H9 (cell line): ENCODE results near the gene USP53. TPM values are rescaled to one million over a fixed set of nuclear protein-coding genes. Genes with fewer than 3 reads are reported as not detected.
A peak's percentile ranks its signal among the peaks of the same experiment; 100 is the strongest.

Experiments
- DNase-seq: peaks from one replicate; pipeline ENCODE4 v3.0.0-alpha.2; 2017
- H2AFZ ChIP-seq: one replicate; pipeline ENCODE4 v1.6.1; 2013; ENCODE audit warnings: mild to moderate bottlenecking, low read length, control low read depth, moderate library complexity
- H2AK5ac ChIP-seq: 2 replicates; pipeline ENCODE4 v1.6.1; 2013; ENCODE audit warnings: low read length, control low read depth, mixed read lengths; ENCODE audit not compliant: insufficient read length
- H2BK120ac ChIP-seq: one replicate; pipeline ENCODE4 v1.6.1; 2013; ENCODE audit warnings: low read depth, mild to moderate bottlenecking, low read length, control low read depth, inconsistent platforms; ENCODE audit not compliant: poor library complexity, severe bottlenecking
- H2BK12ac ChIP-seq: 2 replicates; pipeline ENCODE4 v1.6.1; 2013; ENCODE audit warnings: low read length, control low read depth, mixed read lengths, low read depth; ENCODE audit not compliant: insufficient read length
- H2BK15ac ChIP-seq: 2 replicates; pipeline ENCODE4 v1.6.1; 2013; ENCODE audit warnings: low read depth, low read length, control low read depth
- H2BK20ac ChIP-seq: one replicate; pipeline ENCODE4 v1.6.1; 2013; ENCODE audit warnings: low read depth, mild to moderate bottlenecking, low read length, control low read depth, inconsistent platforms; ENCODE audit not compliant: poor library complexity, severe bottlenecking
- H2BK5ac ChIP-seq: 2 replicates; pipeline ENCODE4 v1.6.1; 2013; ENCODE audit warnings: low read length, control low read depth, mixed read lengths; ENCODE audit not compliant: insufficient read length
- H3K14ac ChIP-seq: 2 replicates; pipeline ENCODE4 v1.6.1; 2013; ENCODE audit warnings: low read length, control low read depth; ENCODE audit not compliant: insufficient read depth
- H3K18ac ChIP-seq: 2 replicates; pipeline ENCODE4 v1.6.1; 2013; ENCODE audit warnings: low read depth, mild to moderate bottlenecking, mixed read lengths, low read length, control low read depth; ENCODE audit not compliant: insufficient read length
- H3K23ac ChIP-seq: 2 replicates; pipeline ENCODE4 v1.6.1; 2013; ENCODE audit warnings: low read length, control low read depth, mixed read lengths, low read depth; ENCODE audit not compliant: insufficient read length
- H3K23me2 ChIP-seq: 2 replicates; pipeline ENCODE4 v1.6.1; 2013; ENCODE audit warnings: low read depth, mild to moderate bottlenecking, mixed read lengths, low read length, control low read depth; ENCODE audit not compliant: insufficient read length, poor library complexity, severe bottlenecking
- H3K27ac ChIP-seq: 2 replicates; pipeline ENCODE4 v1.5.1; 2013; ENCODE audit warnings: low read length, control low read depth, mixed read lengths, low read depth; ENCODE audit not compliant: insufficient read length
- H3K27me3 ChIP-seq: 2 replicates; pipeline ENCODE4 v1.6.1; 2013; ENCODE audit warnings: low read length, control low read depth, inconsistent platforms; ENCODE audit not compliant: insufficient read depth
- H3K4ac ChIP-seq: 2 replicates; pipeline ENCODE4 v1.6.1; 2013; ENCODE audit warnings: low read depth, mild to moderate bottlenecking, control low read depth, inconsistent platforms, low read length, moderate library complexity
- H3K4me1 ChIP-seq: 2 replicates; pipeline ENCODE4 v1.6.1; 2013; ENCODE audit warnings: low read length, control low read depth, inconsistent platforms; ENCODE audit not compliant: insufficient read depth
- H3K4me2 ChIP-seq: 2 replicates; pipeline ENCODE4 v1.6.1; 2013; ENCODE audit warnings: low read length, control low read depth, mixed read lengths; ENCODE audit not compliant: insufficient read length, insufficient read depth
- H3K56ac ChIP-seq: 2 replicates; pipeline ENCODE4 v1.6.1; 2013; ENCODE audit warnings: low read depth, mild to moderate bottlenecking, mixed read lengths, low read length, control low read depth; ENCODE audit not compliant: insufficient read length
- H3K79me1 ChIP-seq: 2 replicates; pipeline ENCODE4 v1.6.1; 2013; ENCODE audit warnings: low read depth, mild to moderate bottlenecking, moderate library complexity, low read length, control low read depth, inconsistent platforms; ENCODE audit not compliant: insufficient read depth, poor library complexity, severe bottlenecking
- H3K79me2 ChIP-seq: 2 replicates; pipeline ENCODE4 v1.6.1; 2013; ENCODE audit warnings: low read length, control low read depth, inconsistent platforms; ENCODE audit not compliant: insufficient read depth
- H3K9ac ChIP-seq: 2 replicates; pipeline ENCODE4 v1.6.1; 2013; ENCODE audit warnings: low read length, control low read depth, mixed read lengths; ENCODE audit not compliant: insufficient read length; ENCODE audit errors: extremely low read depth
- H3K9me3 ChIP-seq: one replicate; pipeline ENCODE4 v1.6.1; 2013; ENCODE audit warnings: low read depth, low read length, inconsistent platforms; ENCODE audit not compliant: control insufficient read depth
- H3T11ph ChIP-seq: one replicate; pipeline ENCODE4 v1.6.1; 2013; ENCODE audit warnings: mild to moderate bottlenecking, low read length, control low read depth, inconsistent platforms
- H4K20me1 ChIP-seq: one replicate; pipeline ENCODE4 v1.6.1; 2013; ENCODE audit not compliant: control insufficient read depth, insufficient read length, insufficient read depth
- H4K5ac ChIP-seq: 2 replicates; pipeline ENCODE4 v1.6.1; 2013; ENCODE audit warnings: low read depth, mild to moderate bottlenecking, mixed read lengths, low read length, control low read depth; ENCODE audit not compliant: insufficient read length
- H4K8ac ChIP-seq: replicated peaks from 2 replicates; pipeline ENCODE4 v1.6.1; 2013; ENCODE audit warnings: low read length, control low read depth, mixed read lengths, low read depth; ENCODE audit not compliant: insufficient read length
- H4K91ac ChIP-seq: 2 replicates; pipeline ENCODE4 v1.6.1; 2013; ENCODE audit warnings: low read depth, mild to moderate bottlenecking, moderate library complexity, mixed read lengths, low read length, control low read depth; ENCODE audit not compliant: insufficient read length
- H3K27ac Mint-ChIP-seq, 3 experiments: 2 replicates in 2 of 3; 3 replicates in 1 of 3; pipeline ENCODE4 v1.8.0; 2020 to 2021; ENCODE audit warnings: mixed read lengths in 3 of 3, mild to moderate bottlenecking in 1 of 3, moderate library complexity in 1 of 3
- H3K27me3 Mint-ChIP-seq: 2 replicates; pipeline ENCODE4 v1.8.0; 2021; ENCODE audit warnings: low read depth, mild to moderate bottlenecking, moderate library complexity, mixed read lengths
- H3K36me3 Mint-ChIP-seq, 3 experiments: 2 replicates in 2 of 3; 3 replicates in 1 of 3; pipeline ENCODE4 v1.8.0; 2020 to 2021; ENCODE audit warnings: low read depth in 3 of 3, mixed read lengths in 3 of 3; ENCODE audit not compliant: insufficient read depth in 1 of 3
- H3K4me1 Mint-ChIP-seq, 2 experiments: 2 replicates each; pipeline ENCODE4 v1.8.0; 2020; ENCODE audit warnings: mixed read lengths in 2 of 2
- H3K4me3 Mint-ChIP-seq, 2 experiments: 2 replicates in 1 of 2; 3 replicates in 1 of 2; pipeline ENCODE4 v1.8.0; 2020 to 2021; ENCODE audit warnings: mild to moderate bottlenecking in 2 of 2, mixed read lengths in 2 of 2, moderate library complexity in 1 of 2
- H3K9me3 Mint-ChIP-seq, 2 experiments: 2 replicates in 1 of 2; 3 replicates in 1 of 2; pipeline ENCODE4 v1.8.0; 2020; ENCODE audit warnings: mild to moderate bottlenecking in 2 of 2, mixed read lengths in 2 of 2, moderate library complexity in 1 of 2
- CTCF ChIP-seq: fragments of 200-600 bp; sonication (generic); conservative IDR thresholded peaks from 3 replicates; pipeline ENCODE4 v1.8.0; 2021; ENCODE audit warnings: antibody characterized with exemption, mild to moderate bottlenecking
- WGBS: extraction: QIAGEN DNeasy Blood & Tissue Kit; methylation state at CpG from one replicate; pipeline ENCODE4 v1.1.7; 2013; ENCODE audit warnings: missing lambda C conversion rate, low lambda C conversion rate, mixed read lengths; ENCODE audit not compliant: insufficient read length; ENCODE audit errors: extremely low coverage; 5-methylcytosine and 5-hydroxymethylcytosine counted together
- total RNA-seq: library from RNA; stranded (reverse); gene quantifications from 2 replicates; pipeline ENCODE4 v1.2.1, GENCODE V29; 2021

USP53 gene
- total RNA-seq, 1 experiment from 2014 or later: 18.4 TPM

GRCh38 chr4:119228406-119228805 is 15.9 kb downstream of the USP53 start:
- WGBS: no CpG with 5 or more reads among the region's 3 CpGs
- H4K8ac ChIP-seq: no peak overlapping the region

More at GRCh38 chr4:119228406-119228805, 15.9 kb downstream of the USP53 start:
- H3K79me2 ChIP-seq: no peaks in the 10 kb centered on the region
- H3K4me2 ChIP-seq: no peak overlapping the region
- H2BK12ac ChIP-seq: no peak overlapping the region
- H3K27me3 Mint-ChIP-seq: no peaks in the 10 kb centered on the region
- H3K4me1 Mint-ChIP-seq: peaks cover 0 to 6% of the 10 kb centered on the region in 2 experiments; a peak in 2 of 4 replicates
- no peaks in the 10 kb centered on the region for H3K27me3 ChIP-seq
- no peak overlapping the region for H2BK20ac ChIP-seq
- H3K27ac Mint-ChIP-seq: peak overlapping the region in 1 of 3 experiments; percentile 57; a peak in 3 of 7 replicates
- no peaks in the 10 kb centered on the region for H3K23me2 ChIP-seq
- no peak for DNase-seq
- no peak for TF ChIP-seq CTCF
- H3K79me1 ChIP-seq: no peaks in the 10 kb centered on the region
- H2AFZ ChIP-seq: no peak overlapping the region
- H2BK15ac ChIP-seq: no peak overlapping the region
- H3K9me3 ChIP-seq: no peaks in the 10 kb centered on the region
- no peak overlapping the region for H2AK5ac ChIP-seq
- H3K4me1 ChIP-seq: no peaks in the 10 kb centered on the region
- H4K91ac ChIP-seq: no peak overlapping the region
- H4K5ac ChIP-seq: no peak overlapping the region
- H3K27ac ChIP-seq: no peak overlapping the region
- H3K56ac ChIP-seq: no peak overlapping the region
- no peak overlapping the region for H3K14ac ChIP-seq
- no peak overlapping the region for H3K18ac ChIP-seq
- H3K4me3 Mint-ChIP-seq: no peak overlapping the region
- H3K4ac ChIP-seq: no peak overlapping the region
- no peak overlapping the region for H3K9ac ChIP-seq
- no peak overlapping the region for H3T11ph ChIP-seq
- no peaks in the 10 kb centered on the region for H4K20me1 ChIP-seq
- no peak overlapping the region for H3K23ac ChIP-seq
- H3K9me3 Mint-ChIP-seq: no peaks in the 10 kb centered on the region; a peak in 1 of 5 replicates
- H3K36me3 Mint-ChIP-seq: peaks cover 3 to 24% (median 15%) of the 10 kb centered on the region in 3 experiments; a peak in 4 of 7 replicates
- no peak overlapping the region for H2BK120ac ChIP-seq
- H2BK5ac ChIP-seq: no peak overlapping the region
